Measurements from ENCODE around the gene EME2. TPM values are rescaled to one million over a fixed set of nuclear protein-coding genes. Genes with fewer than 3 reads are reported as not detected.

The EME2 gene
- total RNA-seq, 1 donor from 2014 or later, result 41.5 TPM

GRCh38 chr16:1757714-1758461 is 14.7 kb upstream of the EME2 start:
- Mint-ChIP-seq H3K9me3 (no peaks in the 10 kb centered on the region), H3K27ac (no peak overlapping the region), H3K4me1 (no peaks in the 10 kb centered on the region), H3K4me3 (no peak overlapping the region), H3K36me3 (peaks cover 8% of the 10 kb centered on the region), H3K27me3 (ENCODE audit: low read depth) (no peaks in the 10 kb centered on the region)
- TF ChIP-seq CTCF (IDR thresholded peaks at IDR 0.05; ENCODE audit: unreplicated experiment), result no peak
- DNase-seq (ENCODE audit: low spot score in 2 of 2, unreplicated experiment in 2 of 2), result no peak

- no peak overlapping the region for H3K4me3 Mint-ChIP-seq
- no peak for TF ChIP-seq CTCF (IDR thresholded peaks at IDR 0.05; ENCODE audit: unreplicated experiment)
- peaks cover 7% of the 10 kb centered on the region for H3K36me3 Mint-ChIP-seq
- H3K9me3 Mint-ChIP-seq, result no peaks in the 10 kb centered on the region
- DNase-seq (ENCODE audit: low spot score in 2 of 2, unreplicated experiment in 2 of 2), result no peak
- H3K4me1 Mint-ChIP-seq, result no peaks in the 10 kb centered on the region
- no peaks in the 10 kb centered on the region for H3K27me3 Mint-ChIP-seq (ENCODE audit: low read depth)
- H3K27ac Mint-ChIP-seq, result no peak overlapping the region
These were observed 13.7 kb upstream of the EME2 start for GRCh38 chr16:1758923-1759322.

GRCh38 chr16:1759511-1759910 is 13.1 kb upstream of the EME2 start:
- Mint-ChIP-seq H3K9me3 (no peaks in the 10 kb centered on the region), H3K27ac (no peak overlapping the region), H3K4me3 (no peak overlapping the region), H3K27me3 (ENCODE audit: low read depth) (no peaks in the 10 kb centered on the region), H3K36me3 (peaks cover 7% of the 10 kb centered on the region), H3K4me1 (no peaks in the 10 kb centered on the region)
- no peak for DNase-seq (ENCODE audit: low spot score in 2 of 2, unreplicated experiment in 2 of 2)
- no peak for TF ChIP-seq CTCF (IDR thresholded peaks at IDR 0.05; ENCODE audit: unreplicated experiment)

- Mint-ChIP-seq H3K27me3 (ENCODE audit: low read depth) (no peaks in the 10 kb centered on the region), H3K9me3 (no peaks in the 10 kb centered on the region), H3K4me1 (no peaks in the 10 kb centered on the region), H3K4me3 (no peak overlapping the region), H3K36me3 (peaks cover 5% of the 10 kb centered on the region), H3K27ac (no peak overlapping the region)
- TF ChIP-seq CTCF (IDR thresholded peaks at IDR 0.05; ENCODE audit: unreplicated experiment), result no peak
- no peak for DNase-seq (ENCODE audit: low spot score in 2 of 2, unreplicated experiment in 2 of 2)
These were observed 11.7 kb upstream of the EME2 start for GRCh38 chr16:1760911-1761310.

GRCh38 chr16:1761751-1762150 is 10.9 kb upstream of the EME2 start:
- H3K9me3 Mint-ChIP-seq, result no peaks in the 10 kb centered on the region
- peaks cover 5% of the 10 kb centered on the region for H3K36me3 Mint-ChIP-seq
- no peaks in the 10 kb centered on the region for H3K27me3 Mint-ChIP-seq (ENCODE audit: low read depth)
- no peak overlapping the region for H3K27ac Mint-ChIP-seq
- H3K4me3 Mint-ChIP-seq, result no peak overlapping the region
- no peaks in the 10 kb centered on the region for H3K4me1 Mint-ChIP-seq
- TF ChIP-seq CTCF (IDR thresholded peaks at IDR 0.05; ENCODE audit: unreplicated experiment), result no peak
- DNase-seq (ENCODE audit: low spot score in 2 of 2, unreplicated experiment in 2 of 2), result no peak

All from mesothelial cell of epicardium (in vitro differentiated cells).